SK-N-SH (cell line): Measurements from ENCODE around the gene OR2T12.

Experiments
- CTCF ChIP-seq: fragments of 200-600 bp; sonication (generic); IDR thresholded peaks from 2 replicates; pipeline ENCODE4 v1.6.1; 2017; ENCODE audit warnings: antibody characterized with exemption, mild to moderate bottlenecking, moderate library complexity
- FOSL2 ChIP-seq: IDR thresholded peaks from 2 replicates; pipeline ENCODE4 v1.4.0; 2012; ENCODE audit warnings: low read depth, mild to moderate bottlenecking, moderate library complexity, borderline replicate concordance
- MEF2A ChIP-seq: IDR thresholded peaks from 2 replicates; pipeline ENCODE4 v1.4.0; 2012; ENCODE audit warnings: low read depth, borderline replicate concordance

- TF ChIP-seq FOSL2: no peak
- no peak for TF ChIP-seq CTCF
- no peak for TF ChIP-seq MEF2A
Measured at GRCh38 chr1:248268178-248268577, 35.0 kb downstream of the OR2T12 start.
